ES-I3 (cell line): ENCODE measurements around the gene DDX20.

ENCODE experiments used
- H3K36me3 ChIP-seq: 2 replicates; pipeline ENCODE4 v1.6.1; 2013; ENCODE audit warnings: mild to moderate bottlenecking, low read length, control low read depth, moderate library complexity; ENCODE audit not compliant: insufficient read depth
- H3K4me1 ChIP-seq: 2 replicates; pipeline ENCODE4 v1.6.1; 2013; ENCODE audit warnings: mild to moderate bottlenecking, control low read depth, low read length; ENCODE audit not compliant: insufficient read depth
- H3K9ac ChIP-seq: 2 replicates; pipeline ENCODE4 v1.6.1; 2013; ENCODE audit warnings: low read depth, mild to moderate bottlenecking, low read length, moderate library complexity
- H3K9me3 ChIP-seq: 2 replicates; pipeline ENCODE4 v1.6.1; 2013; ENCODE audit warnings: mild to moderate bottlenecking, low read length, moderate library complexity; ENCODE audit not compliant: control insufficient read depth, insufficient read depth

DDX20 gene, protein sequence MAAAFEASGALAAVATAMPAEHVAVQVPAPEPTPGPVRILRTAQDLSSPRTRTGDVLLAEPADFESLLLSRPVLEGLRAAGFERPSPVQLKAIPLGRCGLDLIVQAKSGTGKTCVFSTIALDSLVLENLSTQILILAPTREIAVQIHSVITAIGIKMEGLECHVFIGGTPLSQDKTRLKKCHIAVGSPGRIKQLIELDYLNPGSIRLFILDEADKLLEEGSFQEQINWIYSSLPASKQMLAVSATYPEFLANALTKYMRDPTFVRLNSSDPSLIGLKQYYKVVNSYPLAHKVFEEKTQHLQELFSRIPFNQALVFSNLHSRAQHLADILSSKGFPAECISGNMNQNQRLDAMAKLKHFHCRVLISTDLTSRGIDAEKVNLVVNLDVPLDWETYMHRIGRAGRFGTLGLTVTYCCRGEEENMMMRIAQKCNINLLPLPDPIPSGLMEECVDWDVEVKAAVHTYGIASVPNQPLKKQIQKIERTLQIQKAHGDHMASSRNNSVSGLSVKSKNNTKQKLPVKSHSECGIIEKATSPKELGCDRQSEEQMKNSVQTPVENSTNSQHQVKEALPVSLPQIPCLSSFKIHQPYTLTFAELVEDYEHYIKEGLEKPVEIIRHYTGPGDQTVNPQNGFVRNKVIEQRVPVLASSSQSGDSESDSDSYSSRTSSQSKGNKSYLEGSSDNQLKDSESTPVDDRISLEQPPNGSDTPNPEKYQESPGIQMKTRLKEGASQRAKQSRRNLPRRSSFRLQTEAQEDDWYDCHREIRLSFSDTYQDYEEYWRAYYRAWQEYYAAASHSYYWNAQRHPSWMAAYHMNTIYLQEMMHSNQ

DNA sequence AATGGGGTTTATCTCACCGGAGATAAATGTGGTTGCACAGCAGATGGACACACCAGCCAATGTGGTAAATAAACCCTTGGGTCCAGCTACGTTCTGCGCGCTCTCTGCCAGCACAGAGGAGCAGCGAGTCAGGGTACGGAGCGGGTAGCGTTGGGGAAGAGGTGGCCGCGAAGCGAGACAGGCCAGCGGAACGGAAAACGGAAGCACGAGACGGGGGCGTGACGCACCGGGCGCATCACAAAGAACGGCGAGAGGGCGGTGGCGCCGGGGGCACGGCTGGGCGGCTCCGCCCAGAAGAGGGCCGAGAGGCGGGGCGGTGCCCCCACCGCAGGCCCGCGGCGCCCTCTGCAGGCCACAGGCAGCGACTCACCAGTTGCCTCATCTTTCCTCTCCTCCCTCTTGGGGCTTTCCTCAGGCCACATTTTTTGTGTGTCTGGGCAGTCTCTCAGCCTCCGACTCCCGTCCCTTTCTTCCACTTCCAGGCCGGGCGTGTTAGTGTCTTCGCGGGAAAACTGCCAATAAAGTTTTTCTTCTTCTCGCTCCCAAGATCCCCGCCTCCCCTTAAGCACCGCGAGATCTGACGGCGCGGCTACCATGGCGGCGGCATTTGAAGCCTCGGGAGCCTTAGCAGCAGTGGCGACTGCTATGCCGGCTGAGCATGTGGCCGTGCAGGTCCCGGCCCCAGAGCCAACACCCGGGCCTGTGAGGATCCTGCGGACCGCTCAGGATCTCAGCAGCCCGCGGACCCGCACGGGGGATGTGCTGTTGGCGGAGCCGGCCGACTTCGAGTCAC lies at the start of gene DDX20:
Gene DDX20, plus strand, starts transcription at position 571 of the 793 bp plus-strand sequence. Its CDS starts 24 bp downstream, at position 595.
- peak within 1 kb of the TSS; percentile 90 for H3K9ac ChIP-seq
- H3K4me1 ChIP-seq = peaks cover under 1% of the 10 kb centered on the region
- no peaks in the 10 kb centered on the region; the same call in 1 of the 2 replicates for H3K36me3 ChIP-seq
- no peaks in the 10 kb centered on the region for H3K9me3 ChIP-seq

- H3K9me3 ChIP-seq = 0 out of 2 replicates have a peak, but pooled peaks cover 5% of the 10 kb centered on the region
- H3K9ac ChIP-seq = no peak overlapping the region
- H3K4me1 ChIP-seq = no peaks in the 10 kb centered on the region
- no peaks in the 10 kb centered on the region; the same call in 1 of the 2 replicates for H3K36me3 ChIP-seq
Observed at GRCh38 chr1:111706921-111707320, 48.8 kb upstream of the DDX20 start.

GRCh38 chr1:111707906-111708305 lies 47.8 kb upstream of the DDX20 start:
- no peak overlapping the region for H3K9ac ChIP-seq

GRCh38 chr1:111709986-111710385 lies 45.7 kb upstream of the DDX20 start:
- no peaks in the 10 kb centered on the region for H3K4me1 ChIP-seq
- H3K9ac ChIP-seq = no peak overlapping the region
- no peaks in the 10 kb centered on the region for H3K36me3 ChIP-seq
- 0 out of 2 replicates have a peak, but pooled peaks cover 5% of the 10 kb centered on the region for H3K9me3 ChIP-seq

More at GRCh38 chr1:111707906-111708305, 47.8 kb upstream of the DDX20 start:
- Histone ChIP-seq H3K36me3 (no peaks in the 10 kb centered on the region), H3K4me1 (no peaks in the 10 kb centered on the region), H3K9me3 (0 out of 2 replicates have a peak, but pooled peaks cover 5% of the 10 kb centered on the region)

DNA sequence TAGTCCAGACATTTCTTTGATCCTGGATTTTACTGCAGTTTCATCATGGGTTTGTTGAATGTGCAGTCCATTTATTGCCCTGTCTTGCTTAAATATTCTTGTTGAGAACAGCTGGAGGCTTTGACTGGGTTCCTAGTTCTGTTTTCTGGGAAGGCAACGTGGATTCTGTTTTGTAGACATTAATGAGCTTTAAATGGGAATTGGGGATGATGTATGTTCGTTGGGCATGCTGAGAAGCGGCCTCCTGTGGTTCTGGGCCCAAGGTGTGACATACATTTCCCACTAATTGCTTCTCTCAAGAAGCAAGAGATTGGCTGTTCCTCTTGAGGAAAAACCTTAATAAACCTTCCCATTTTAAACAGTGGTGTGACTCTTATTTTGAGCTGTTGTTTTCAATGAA lies 39.4 kb upstream of the DDX20 start:
- Histone ChIP-seq H3K9ac (no peak overlapping the region), H3K36me3 (no peaks in the 10 kb centered on the region; the same call in 1 of the 2 replicates), H3K9me3 (no peaks in the 10 kb centered on the region), H3K4me1 (peaks cover 11% of the 10 kb centered on the region)

DNA sequence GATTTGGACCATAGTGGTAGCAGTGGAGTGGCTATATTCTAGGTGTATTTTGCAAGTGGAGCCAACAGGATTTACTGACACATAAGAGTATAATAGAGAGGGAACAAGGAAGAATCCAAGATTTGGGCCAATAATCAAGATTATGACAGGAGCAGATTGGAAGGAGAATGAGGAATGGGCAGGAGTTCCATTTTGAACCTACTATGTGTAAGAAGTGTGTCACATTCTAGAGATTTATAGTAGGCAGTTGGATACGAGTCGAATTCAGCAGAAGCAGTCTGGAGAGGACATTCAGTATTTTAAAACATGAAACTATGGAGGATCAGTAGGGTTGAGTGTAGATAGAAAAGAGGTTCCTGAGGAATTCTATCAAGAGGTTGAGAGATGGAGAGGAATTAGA lies 38.3 kb upstream of the DDX20 start:
- Histone ChIP-seq H3K4me1 (peaks cover 17% of the 10 kb centered on the region), H3K9me3 (no peaks in the 10 kb centered on the region), H3K9ac (no peak overlapping the region), H3K36me3 (no peaks in the 10 kb centered on the region; the same call in 1 of the 2 replicates)

DNA sequence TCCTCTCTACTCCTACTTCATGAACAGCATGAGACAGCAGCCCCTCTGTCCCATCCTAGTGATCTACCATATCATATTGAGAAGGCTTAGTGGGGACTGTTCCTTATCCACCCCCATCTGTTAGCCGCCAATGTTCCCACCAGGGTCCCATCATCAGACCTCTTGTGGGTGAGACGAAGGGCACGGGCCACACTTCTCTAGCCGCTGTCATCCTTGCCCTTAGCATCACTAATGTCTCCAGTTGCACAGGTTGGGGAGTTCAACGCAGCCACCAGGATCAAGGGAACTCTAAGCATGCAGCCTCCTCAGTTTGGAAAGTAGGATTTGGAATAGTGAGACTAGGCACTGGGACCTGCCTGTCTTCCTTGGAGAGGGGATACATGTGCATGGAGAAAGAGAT lies 36.6 kb upstream of the DDX20 start:
- Histone ChIP-seq H3K9ac (no peak overlapping the region), H3K4me1 (peaks cover 17% of the 10 kb centered on the region), H3K9me3 (no peaks in the 10 kb centered on the region), H3K36me3 (no peaks in the 10 kb centered on the region; the same call in 1 of the 2 replicates)

DNA sequence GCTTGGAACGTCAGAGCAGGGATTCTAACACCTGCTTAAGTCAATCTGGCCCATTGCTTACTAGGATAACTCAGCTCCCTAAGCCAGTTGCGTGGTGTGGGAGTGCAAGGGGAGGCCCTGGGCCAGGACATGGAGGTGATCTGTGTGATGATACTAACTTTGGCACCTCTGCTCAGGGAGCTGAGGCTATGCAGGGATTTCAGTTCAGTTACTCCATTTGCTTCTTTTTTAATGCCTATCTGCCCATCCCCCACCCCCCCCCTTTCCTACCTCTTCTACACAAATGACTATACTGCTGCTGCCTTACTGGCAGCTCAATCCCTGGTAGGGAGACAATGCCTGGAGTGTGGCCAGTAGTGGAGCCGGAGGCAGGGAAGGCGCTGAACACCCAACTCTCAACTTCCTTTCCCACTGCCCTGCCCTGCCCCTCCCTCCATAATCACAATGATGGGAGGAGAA lies 36.0 kb upstream of the DDX20 start:
- Histone ChIP-seq H3K36me3 (no peaks in the 10 kb centered on the region; the same call in 1 of the 2 replicates), H3K9ac (no peak overlapping the region), H3K9me3 (no peaks in the 10 kb centered on the region), H3K4me1 (peaks cover 19% of the 10 kb centered on the region)

DNA sequence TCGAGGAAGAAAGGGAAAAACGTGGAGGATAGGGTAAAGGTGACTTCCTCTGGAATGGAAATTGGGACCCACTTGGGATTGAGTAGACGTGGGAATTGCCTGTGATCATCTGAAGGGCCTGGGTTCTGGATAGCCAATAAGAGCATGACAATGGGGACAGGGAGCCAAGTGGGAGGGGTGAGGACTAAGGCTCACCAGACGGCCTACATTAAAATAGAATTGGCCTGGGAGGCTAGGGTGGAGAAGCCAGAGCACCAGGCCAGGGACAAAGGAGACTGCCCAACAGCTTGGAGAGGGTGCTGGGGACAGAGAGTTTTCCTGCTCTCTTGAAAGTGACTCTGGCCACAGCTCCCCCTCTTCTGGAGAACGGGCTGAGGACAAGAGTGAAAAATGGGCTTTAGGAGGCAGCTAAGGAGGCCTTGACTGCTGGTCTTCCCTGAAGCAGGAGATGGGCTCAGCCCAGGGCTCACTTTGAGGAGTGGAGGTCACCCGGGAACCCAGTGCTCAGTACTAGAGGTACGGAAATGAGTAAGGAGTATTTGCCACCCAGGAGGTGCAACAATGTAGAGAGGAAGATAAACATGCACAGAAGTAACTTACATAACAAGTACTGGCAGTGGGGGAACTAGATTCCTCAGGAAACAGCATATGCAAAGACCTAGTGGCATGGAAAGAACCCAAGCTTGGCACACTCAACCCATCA lies 35.3 kb upstream of the DDX20 start:
- H3K9ac ChIP-seq = no peak overlapping the region
- H3K9me3 ChIP-seq = no peaks in the 10 kb centered on the region
- no peaks in the 10 kb centered on the region; the same call in 1 of the 2 replicates for H3K36me3 ChIP-seq
- H3K4me1 ChIP-seq = peaks cover 23% of the 10 kb centered on the region

DNA sequence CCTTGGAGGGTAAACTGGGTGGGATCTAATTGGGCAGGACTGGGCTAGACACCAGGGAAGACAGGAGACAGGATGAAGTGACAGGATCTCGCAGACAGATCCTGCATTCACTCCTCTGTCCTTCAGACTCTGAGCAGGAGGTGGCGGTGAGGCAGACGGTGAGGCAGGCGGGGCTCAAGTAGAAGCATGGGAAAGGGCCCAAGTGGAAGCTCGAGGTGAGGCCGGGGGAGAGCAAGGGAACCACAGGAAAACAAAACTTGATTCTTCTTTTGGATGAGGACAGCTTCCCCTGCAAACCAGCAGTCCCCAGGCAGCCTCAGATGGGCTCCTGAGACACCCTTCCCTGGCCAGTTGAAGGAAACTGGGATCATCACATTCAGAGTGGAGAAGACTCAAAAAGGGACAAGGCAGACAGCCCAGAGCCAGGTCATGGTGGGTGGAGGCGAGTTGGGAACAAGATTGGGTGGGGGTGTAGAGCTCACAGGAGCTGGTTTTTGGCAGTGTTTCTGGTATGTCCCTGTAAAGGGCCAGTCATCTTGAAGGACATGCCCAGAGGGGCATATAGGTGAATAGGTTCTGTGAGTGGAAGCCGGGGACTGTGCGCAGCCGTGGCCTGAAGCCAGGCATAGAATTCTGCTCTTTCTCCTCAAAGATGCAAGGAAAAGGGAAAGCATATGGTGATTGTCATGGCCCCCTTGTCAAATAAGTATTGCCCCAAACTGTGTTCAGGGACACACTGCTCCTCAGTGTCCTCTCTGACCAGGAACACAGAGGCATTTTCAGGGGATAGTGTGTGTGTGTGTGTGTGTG lies 34.5 kb upstream of the DDX20 start:
- H3K9ac ChIP-seq = no peak overlapping the region

DNA sequence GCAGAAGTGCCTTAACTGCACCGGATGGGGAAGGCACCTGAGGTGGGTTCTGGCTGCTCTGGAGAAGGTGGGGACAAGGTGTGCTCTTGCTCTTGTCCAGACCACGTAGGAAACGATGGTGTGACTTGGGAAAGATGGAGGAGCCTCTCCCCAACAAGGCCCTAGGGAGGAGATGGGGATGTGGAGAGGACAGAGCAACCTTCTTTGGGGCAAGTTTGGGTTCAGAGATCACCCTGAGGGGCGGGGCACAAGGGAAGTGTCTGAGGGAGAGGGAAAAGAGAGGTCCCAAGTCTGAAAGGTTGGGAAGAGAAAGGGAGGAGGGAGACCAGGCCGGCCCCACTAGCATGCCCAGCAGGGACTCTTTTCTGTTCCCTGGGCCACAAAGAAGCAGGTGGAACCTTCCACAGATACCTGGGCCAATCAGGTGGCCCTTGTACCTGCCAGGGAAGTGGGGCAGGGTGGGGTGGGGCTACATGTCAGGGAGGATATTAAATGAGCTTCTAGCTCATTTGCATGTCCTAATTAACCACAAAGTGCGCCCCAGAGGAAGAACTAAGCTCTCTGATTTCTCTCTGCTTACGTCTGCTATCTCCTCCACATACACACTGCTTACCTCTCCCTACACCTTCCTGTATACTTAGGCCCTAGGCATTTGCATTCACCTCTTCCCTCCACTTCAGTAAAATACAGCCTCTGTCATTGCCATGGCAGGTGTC lies 32.5 kb upstream of the DDX20 start:
- Histone ChIP-seq H3K4me1 (peaks cover 29% of the 10 kb centered on the region), H3K9ac (no peak overlapping the region), H3K36me3 (no peaks in the 10 kb centered on the region), H3K9me3 (no peaks in the 10 kb centered on the region)

More for the DNA sequence above, 34.5 kb upstream of the DDX20 start:
- H3K36me3 ChIP-seq = no peaks in the 10 kb centered on the region; the same call in 1 of the 2 replicates
- peaks cover 26% of the 10 kb centered on the region for H3K4me1 ChIP-seq
- H3K9me3 ChIP-seq = no peaks in the 10 kb centered on the region

DNA sequence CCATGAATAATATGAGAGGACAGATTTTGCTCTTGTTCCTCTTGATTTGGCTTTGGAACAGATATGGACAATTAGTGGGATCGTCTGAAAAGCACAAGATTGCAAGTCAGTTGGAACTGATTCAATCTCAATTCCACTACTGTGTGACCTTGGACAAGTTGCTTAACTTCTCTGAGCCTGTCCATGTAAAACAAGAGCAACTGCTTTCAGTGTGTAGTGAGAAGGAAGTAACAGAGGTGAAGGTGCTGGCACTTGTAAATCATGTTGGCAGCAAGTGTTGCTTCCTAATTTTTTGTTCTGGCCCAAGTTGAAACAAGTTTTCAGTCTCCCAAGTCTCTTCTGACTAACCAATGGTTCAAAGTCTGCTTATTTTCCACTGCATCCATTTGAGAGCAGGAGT lies 31.8 kb upstream of the DDX20 start:
- Histone ChIP-seq H3K4me1 (peaks cover 29% of the 10 kb centered on the region), H3K9me3 (no peaks in the 10 kb centered on the region), H3K9ac (no peak overlapping the region), H3K36me3 (no peaks in the 10 kb centered on the region)
